HG03159 (cell line): ENCODE data around the gene BOD1L2.

ENCODE experiments used
- ATAC-seq: cut with Tn5 transposase; IDR thresholded peaks from one replicate; pipeline ENCODE4 v1.9.1; 2021; ENCODE audit warnings: mild to moderate bottlenecking, moderate library complexity; ENCODE audit not compliant: unreplicated experiment

The BOD1L2 gene

GRCh38 chr18:57146956-57147636 lies at the start of gene BOD1L2:
Gene BOD1L2, plus strand, starts transcription at chr18:57147087. Its CDS starts 226 bp downstream, at chr18:57147313.
- no peak for ATAC-seq

- ATAC-seq, result no peak
Measured at GRCh38 chr18:57107140-57107832, 39.6 kb upstream of the BOD1L2 start.

GRCh38 chr18:57110290-57110689 lies 36.6 kb upstream of the BOD1L2 start:
- ATAC-seq, result no peak

GRCh38 chr18:57113799-57114420 lies 33.0 kb upstream of the BOD1L2 start:
- no peak for ATAC-seq

- ATAC-seq, result no peak
Measured at GRCh38 chr18:57116598-57117132, 30.2 kb upstream of the BOD1L2 start.

- no peak for ATAC-seq
Measured at GRCh38 chr18:57121542-57122112, 25.3 kb upstream of the BOD1L2 start.

GRCh38 chr18:57122936-57123510 lies 23.9 kb upstream of the BOD1L2 start:
- no peak for ATAC-seq

- ATAC-seq, result no peak
Measured at GRCh38 chr18:57125627-57126026, 21.3 kb upstream of the BOD1L2 start.

GRCh38 chr18:57128220-57128932 lies 18.5 kb upstream of the BOD1L2 start:
- no peak for ATAC-seq

- ATAC-seq, result no peak
Measured at GRCh38 chr18:57131101-57131500, 15.8 kb upstream of the BOD1L2 start.

GRCh38 chr18:57131782-57132181 lies 15.1 kb upstream of the BOD1L2 start:
- ATAC-seq, result no peak

- ATAC-seq, result no peak
Measured at GRCh38 chr18:57134618-57135135, 12.2 kb upstream of the BOD1L2 start.

- no peak for ATAC-seq
Measured at GRCh38 chr18:57135699-57136098, 11.2 kb upstream of the BOD1L2 start.

- ATAC-seq, result no peak
Measured at GRCh38 chr18:57137847-57138246, 9.0 kb upstream of the BOD1L2 start.

GRCh38 chr18:57141208-57142129 lies 5.4 kb upstream of the BOD1L2 start:
- ATAC-seq, result no peak

GRCh38 chr18:57142324-57142723 lies 4.6 kb upstream of the BOD1L2 start:
- no peak for ATAC-seq

- ATAC-seq, result no peak
Measured at GRCh38 chr18:57143265-57143664, 3.6 kb upstream of the BOD1L2 start.

GRCh38 chr18:57148263-57148662 lies 1.4 kb downstream of the BOD1L2 start:
- no peak for ATAC-seq

- ATAC-seq, result no peak
Measured at GRCh38 chr18:57149051-57149450, 2.2 kb downstream of the BOD1L2 start.
